OCI-LY7 (cell line): ENCODE data around the gene TBC1D17. TPM values are rescaled to one million over a fixed set of nuclear protein-coding genes. Genes with fewer than 3 reads are reported as not detected.
A peak's percentile ranks its signal among the peaks of the same experiment; 100 is the strongest.

Source experiments
- BruUV-seq: library from RNA; stranded (reverse); fragments of 400-500 nt; replicated peaks from 2 replicates; lab custom pipeline; 2021; lab: Mats Ljungman, UMichigan
- CTCF ChIA-PET: fragments of 300-600 bp; sonication (Branson Sonifier 250); formaldehyde crosslinking; loops from one replicate; lab custom pipeline; 2022; ENCODE audit warnings: antibody characterized with exemption; ENCODE audit not compliant: unreplicated experiment; lab: Charles Lee
- POLR2A ChIA-PET: fragments of 300-600 bp; sonication (Branson Sonifier 250); formaldehyde crosslinking; loops from one replicate; lab custom pipeline; 2022; ENCODE audit warnings: antibody characterized with exemption; lab: Charles Lee
- DNase-seq: peaks from one replicate; pipeline ENCODE4 v3.0.0-alpha.2; 2015; ENCODE audit warnings: low spot score
- H2AFZ ChIP-seq: fragments of 200-600 bp; sonication (generic), shearing (Covaris generic); 2 replicates; pipeline ENCODE4 v1.6.1; 2014; ENCODE audit warnings: mild to moderate bottlenecking, antibody characterized with exemption, low read length, moderate library complexity
- H3K27ac ChIP-seq: fragments of 200-600 bp; sonication (generic); 2 replicates; pipeline ENCODE4 v1.5.1; 2014; ENCODE audit warnings: mixed run types, low read depth, mild to moderate bottlenecking, moderate library complexity, low read length, inconsistent platforms; ENCODE audit not compliant: poor library complexity, severe bottlenecking
- H3K36me3 ChIP-seq: fragments of 200-600 bp; sonication (generic); 2 replicates; pipeline ENCODE4 v1.6.1; 2014; ENCODE audit warnings: mild to moderate bottlenecking, antibody characterized with exemption, low read length, moderate library complexity, mixed read lengths; ENCODE audit not compliant: insufficient read depth
- H3K4me1 ChIP-seq: fragments of 200-600 bp; sonication (generic); 2 replicates; pipeline ENCODE4 v1.5.1; 2014; ENCODE audit warnings: mild to moderate bottlenecking, low read length; ENCODE audit not compliant: insufficient read depth, poor library complexity, severe bottlenecking
- H3K4me2 ChIP-seq: fragments of 200-600 bp; sonication (generic); 2 replicates; pipeline ENCODE4 v1.6.1; 2014; ENCODE audit warnings: mild to moderate bottlenecking, low read length
- H3K4me3 ChIP-seq: fragments of 200-600 bp; sonication (generic); 2 replicates; pipeline ENCODE4 v1.5.1; 2014; ENCODE audit warnings: mild to moderate bottlenecking, low read depth, low read length; ENCODE audit not compliant: poor library complexity, severe bottlenecking
- H3K79me2 ChIP-seq: fragments of 200-600 bp; sonication (generic); 2 replicates; pipeline ENCODE4 v1.6.1; 2016; ENCODE audit warnings: low read depth, mild to moderate bottlenecking, low read length, moderate library complexity, mixed read lengths; ENCODE audit not compliant: insufficient read depth
- H3K9me2 ChIP-seq: fragments of 200-600 bp; sonication (generic); 2 replicates; pipeline ENCODE4 v1.6.1; 2016; ENCODE audit warnings: mild to moderate bottlenecking, low read length, mixed read lengths; ENCODE audit not compliant: insufficient read depth
- H3K9me3 ChIP-seq: fragments of 200-600 bp; sonication (generic); 2 replicates; pipeline ENCODE4 v1.6.1; 2014; ENCODE audit warnings: mild to moderate bottlenecking, mixed run types, low read length, mixed read lengths
- H4K20me1 ChIP-seq: fragments of 200-600 bp; sonication (generic); 2 replicates; pipeline ENCODE4 v1.6.1; 2014; ENCODE audit warnings: mild to moderate bottlenecking, antibody characterized with exemption, low read length, moderate library complexity, mixed read lengths; ENCODE audit not compliant: insufficient read depth
- CTCF ChIP-seq: fragments of 200-600 bp; sonication (generic); conservative IDR thresholded peaks from 2 replicates; pipeline ENCODE4 v1.5.1; 2014; ENCODE audit warnings: mild to moderate bottlenecking, antibody characterized with exemption, low read length, moderate library complexity, mixed read lengths
- EZH2phosphoT487 ChIP-seq: fragments of 200-600 bp; sonication (generic); IDR thresholded peaks from 2 replicates; pipeline ENCODE4 v1.6.1; 2018; ENCODE audit warnings: low read depth, borderline replicate concordance, mild to moderate bottlenecking, mixed run types, antibody characterized with exemption, low read length, moderate library complexity, mixed read lengths
- intact Hi-C: fragments of 100-400 bp; cut with micrococcal nuclease; formaldehyde crosslinking; loops from one replicate; pipeline ENCODE4 v1.10.0; 2022; ENCODE audit not compliant: unreplicated experiment
- total RNA-seq, 2 experiments: library from RNA; depleted of rRNA in 1 of 2; stranded (reverse); fragments of >200 nt in 1 of 2; shearing (Covaris generic) in 1 of 2; gene quantifications; 2 replicates each; pipeline ENCODE4 v1.2.3, GENCODE V29; 2014 to 2022

Gene TBC1D17
- total RNA-seq, 2 experiments from 2014 or later: 8.0 to 24.0 TPM

- TF ChIP-seq CTCF: no peak
- TF ChIP-seq EZH2phosphoT487: no peak
- Histone ChIP-seq H3K9me3 (no peaks in the 10 kb centered on the region), H2AFZ (no peak overlapping the region), H3K4me3 (peak overlapping the region; percentile 91), H3K36me3 (peaks cover 66% of the 10 kb centered on the region), H3K4me1 (peaks cover 34% of the 10 kb centered on the region), H3K4me2 (peak overlapping the region; percentile 92), H3K9me2 (no peaks in the 10 kb centered on the region), H3K27ac (peak overlapping the region; percentile 90), H4K20me1 (peaks cover 28% of the 10 kb centered on the region), H3K79me2 (peaks cover 55% of the 10 kb centered on the region)
- TSS peak; percentile 28 for BruUV-seq
- DNase-seq: no peak
- intact Hi-C loops: loop anchor here (1.0 kb wide), 1 partner anchor 50 kb away; no protein-coding TSS in a partner anchor
- ChIA-PET CTCF (no interaction called here), POLR2A (interaction anchor here (0.6 kb wide), 1 partner anchor 32 kb away, joined by 4 read pairs; no protein-coding TSS in a partner anchor)
Measured at GRCh38 chr19:49931293-49932040, 54.0 kb downstream of the TBC1D17 start.

- 0 out of 2 replicates have a peak overlapping the region, but pooled peaks have one; percentile 92 for H3K4me2 ChIP-seq
- H3K4me3 ChIP-seq: no peak overlapping the region
- H4K20me1 ChIP-seq: peaks cover 28% of the 10 kb centered on the region
- intact Hi-C loops: no loop called here
- TF ChIP-seq EZH2phosphoT487 (no peak), CTCF (no peak)
- BruUV-seq: no TSS peak
- H3K9me2 ChIP-seq: no peaks in the 10 kb centered on the region
- no peak overlapping the region for H3K27ac ChIP-seq
- no peak for DNase-seq
- H3K4me1 ChIP-seq: peaks cover 28% of the 10 kb centered on the region
- ChIA-PET CTCF (no interaction called here), POLR2A (no interaction called here)
- no peak overlapping the region for H2AFZ ChIP-seq
- peaks cover 60% of the 10 kb centered on the region for H3K36me3 ChIP-seq
- no peaks in the 10 kb centered on the region for H3K9me3 ChIP-seq
- H3K79me2 ChIP-seq: peaks cover 49% of the 10 kb centered on the region
Measured at GRCh38 chr19:49932041-49932451, 54.5 kb downstream of the TBC1D17 start.

- intact Hi-C loops: no loop called here
Measured at GRCh38 chr19:49932731-49933131, 55.2 kb downstream of the TBC1D17 start.

More at GRCh38 chr19:49932731-49933131, 55.2 kb downstream of the TBC1D17 start:
- H3K4me3 ChIP-seq: no peak overlapping the region
- H2AFZ ChIP-seq: no peak overlapping the region
- peaks cover 53% of the 10 kb centered on the region for H3K36me3 ChIP-seq
- no peaks in the 10 kb centered on the region for H3K9me3 ChIP-seq
- BruUV-seq: no TSS peak
- H3K4me1 ChIP-seq: peaks cover 21% of the 10 kb centered on the region
- H4K20me1 ChIP-seq: peaks cover 23% of the 10 kb centered on the region
- no peak overlapping the region for H3K27ac ChIP-seq
- no peak overlapping the region for H3K4me2 ChIP-seq
- ChIA-PET POLR2A (no interaction called here), CTCF (no interaction called here)
- TF ChIP-seq EZH2phosphoT487 (no peak), CTCF (no peak)
- H3K9me2 ChIP-seq: no peaks in the 10 kb centered on the region
- no peak for DNase-seq
- peaks cover 43% of the 10 kb centered on the region for H3K79me2 ChIP-seq
